ENCODE measurements around the gene CASKIN1. TPM values are rescaled to one million over a fixed set of nuclear protein-coding genes. Genes with fewer than 3 reads are reported as not detected.

Gene CASKIN1
- polyA plus RNA-seq, 1 donor (not counting 4 experiments of a cell fraction or from before 2014, with no cell fraction given): 0.04 TPM

DNA sequence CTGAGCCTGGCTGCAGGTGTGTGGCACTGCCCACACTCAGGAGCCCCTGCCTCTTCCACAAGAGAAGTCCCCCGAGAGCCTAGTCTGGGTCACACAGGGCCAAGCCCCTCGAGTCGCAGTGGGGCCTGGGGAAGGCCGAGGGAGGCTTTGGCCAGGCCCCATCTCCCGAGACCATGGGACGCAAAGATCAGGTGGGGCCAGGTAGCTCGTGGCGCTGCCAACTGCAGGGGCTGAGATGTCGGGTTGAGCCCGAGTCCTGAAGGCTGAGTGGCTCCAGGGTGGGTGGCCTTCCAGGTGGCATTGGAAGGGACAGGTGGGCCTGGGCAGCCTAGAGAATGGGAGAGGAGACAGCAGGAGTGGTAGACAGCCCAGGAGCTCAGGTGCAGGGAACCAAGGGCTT lies 34.5 kb downstream of the CASKIN1 start:
- peaks cover 62% of the 10 kb centered on the region for H3K4me1 ChIP-seq (ENCODE audit: control insufficient read depth, extremely low read depth, insufficient read depth, low read length)
- peak overlapping the region in 1 of 3 experiments; percentile 26 for H3K4me3 ChIP-seq (ENCODE audit: control insufficient read depth in 2 of 3, extremely low read depth in 1 of 3, insufficient read depth in 2 of 3, low read depth in 1 of 3, low read length in 3 of 3)
- peaks cover 9 to 15% of the 10 kb centered on the region in 2 experiments for H3K36me3 ChIP-seq (ENCODE audit: control insufficient read depth in 2 of 2, extremely low read depth in 1 of 2, insufficient read depth in 2 of 2, low read length in 2 of 2)
- peak overlapping the region; percentile 36 for H3K27ac ChIP-seq (ENCODE audit: control insufficient read depth, insufficient read depth, low read length)
- peaks cover 63% of the 10 kb centered on the region for H3K79me2 ChIP-seq (ENCODE audit: control insufficient read depth, insufficient read depth, low read length)
- no peaks in the 10 kb centered on the region for H3K27me3 ChIP-seq (ENCODE audit: control insufficient read depth, extremely low read depth, insufficient read depth, low read length)
- no peak for DNase-seq (ENCODE audit: low read depth, low spot score)
- peaks cover 38% of the 10 kb centered on the region for H4K20me1 ChIP-seq (ENCODE audit: control insufficient read depth, extremely low read depth, insufficient read depth, low read length)
- peak overlapping the region; percentile 18 for H3K9ac ChIP-seq (ENCODE audit: control insufficient read depth, extremely low read depth, insufficient read depth, low read length)
- TF ChIP-seq, protein P1, sequence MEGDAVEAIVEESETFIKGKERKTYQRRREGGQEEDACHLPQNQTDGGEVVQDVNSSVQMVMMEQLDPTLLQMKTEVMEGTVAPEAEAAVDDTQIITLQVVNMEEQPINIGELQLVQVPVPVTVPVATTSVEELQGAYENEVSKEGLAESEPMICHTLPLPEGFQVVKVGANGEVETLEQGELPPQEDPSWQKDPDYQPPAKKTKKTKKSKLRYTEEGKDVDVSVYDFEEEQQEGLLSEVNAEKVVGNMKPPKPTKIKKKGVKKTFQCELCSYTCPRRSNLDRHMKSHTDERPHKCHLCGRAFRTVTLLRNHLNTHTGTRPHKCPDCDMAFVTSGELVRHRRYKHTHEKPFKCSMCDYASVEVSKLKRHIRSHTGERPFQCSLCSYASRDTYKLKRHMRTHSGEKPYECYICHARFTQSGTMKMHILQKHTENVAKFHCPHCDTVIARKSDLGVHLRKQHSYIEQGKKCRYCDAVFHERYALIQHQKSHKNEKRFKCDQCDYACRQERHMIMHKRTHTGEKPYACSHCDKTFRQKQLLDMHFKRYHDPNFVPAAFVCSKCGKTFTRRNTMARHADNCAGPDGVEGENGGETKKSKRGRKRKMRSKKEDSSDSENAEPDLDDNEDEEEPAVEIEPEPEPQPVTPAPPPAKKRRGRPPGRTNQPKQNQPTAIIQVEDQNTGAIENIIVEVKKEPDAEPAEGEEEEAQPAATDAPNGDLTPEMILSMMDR (optimal IDR thresholded peaks at IDR 0.05 in 1 of 3, IDR thresholded peaks at IDR 0.05 in 1 of 3, conservative IDR thresholded peaks at IDR 0.05 in 1 of 3; ENCODE audit: extremely low read depth in 1 of 3, insufficient read depth in 2 of 3, low read length in 3 of 3): no peak
- no peak for TF ChIP-seq EZH2 (IDR thresholded peaks at IDR 0.05; ENCODE audit: low read length)
- no peak overlapping the region for H2AFZ ChIP-seq (ENCODE audit: control insufficient read depth, low read length)
- H3K4me2 ChIP-seq (ENCODE audit: control insufficient read depth, extremely low read depth, insufficient read depth, low read depth, low read length): peak overlapping the region; percentile 38
- peaks cover 6% of the 10 kb centered on the region for H3K9me1 ChIP-seq (ENCODE audit: control insufficient read depth, extremely low read depth, insufficient read depth, low read length)
- H3K9me3 ChIP-seq (ENCODE audit: control insufficient read depth, low read depth, low read length): no peaks in the 10 kb centered on the region
- no peak for FAIRE-seq
- dilution Hi-C loops (cut with MboI; ENCODE audit: extremely low pct_ligation_motif_present, low sequenced_read_pairs): no loop called here

DNA sequence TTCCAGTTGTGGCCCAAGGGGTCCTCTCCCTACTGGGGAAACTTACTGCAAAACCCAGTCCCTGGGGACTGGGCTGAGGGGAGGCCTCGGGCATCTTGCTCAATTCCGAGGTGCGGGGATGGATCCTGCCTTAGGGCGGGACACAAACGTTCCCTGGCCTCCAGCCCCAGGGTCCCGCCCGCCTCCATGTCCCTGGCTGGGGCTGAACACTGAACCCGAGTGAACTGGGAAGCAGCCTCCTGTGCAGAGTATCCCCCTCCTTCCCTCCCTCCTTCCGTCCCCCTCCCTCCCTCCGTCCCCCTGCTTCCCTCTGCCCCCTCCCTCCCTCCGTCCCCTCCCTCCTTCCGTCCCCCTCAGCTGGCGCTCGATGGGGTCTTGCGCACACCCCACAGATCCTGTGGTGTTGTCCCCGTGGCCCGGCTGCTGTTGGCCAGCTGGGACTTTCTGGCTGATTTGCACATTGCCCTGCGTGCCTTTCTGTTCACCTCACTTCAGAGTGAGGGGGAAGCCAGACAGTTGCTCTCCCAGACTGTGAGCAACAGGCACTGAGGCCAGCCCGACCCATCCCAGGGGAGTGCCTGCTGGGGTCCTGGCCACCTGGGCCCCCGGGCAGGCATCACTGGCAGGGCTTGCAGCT lies 35.4 kb downstream of the CASKIN1 start:
- H2AFZ ChIP-seq (ENCODE audit: control insufficient read depth, low read length): no peak overlapping the region
- peaks cover 5 to 9% of the 10 kb centered on the region in 2 experiments for H3K36me3 ChIP-seq (ENCODE audit: control insufficient read depth in 2 of 2, extremely low read depth in 1 of 2, insufficient read depth in 2 of 2, low read length in 2 of 2)
- H3K4me1 ChIP-seq (ENCODE audit: control insufficient read depth, extremely low read depth, insufficient read depth, low read length): peaks cover 65% of the 10 kb centered on the region
- peaks cover 70% of the 10 kb centered on the region for H3K79me2 ChIP-seq (ENCODE audit: control insufficient read depth, insufficient read depth, low read length)
- peak overlapping the region; percentile 51 for H3K27ac ChIP-seq (ENCODE audit: control insufficient read depth, insufficient read depth, low read length)
- no peaks in the 10 kb centered on the region for H3K27me3 ChIP-seq (ENCODE audit: control insufficient read depth, extremely low read depth, insufficient read depth, low read length)
- peak overlapping the region; percentile 50 for H3K9ac ChIP-seq (ENCODE audit: control insufficient read depth, extremely low read depth, insufficient read depth, low read length)
- H4K20me1 ChIP-seq (ENCODE audit: control insufficient read depth, extremely low read depth, insufficient read depth, low read length): peaks cover 38% of the 10 kb centered on the region
- no peak for DNase-seq (ENCODE audit: low read depth, low spot score)
- peak overlapping the region; percentile 55 for H3K4me2 ChIP-seq (ENCODE audit: control insufficient read depth, extremely low read depth, insufficient read depth, low read depth, low read length)
- dilution Hi-C loops (cut with MboI; ENCODE audit: extremely low pct_ligation_motif_present, low sequenced_read_pairs): no loop called here
- no peaks in the 10 kb centered on the region for H3K9me3 ChIP-seq (ENCODE audit: control insufficient read depth, low read depth, low read length)
- no peak for TF ChIP-seq EZH2 (IDR thresholded peaks at IDR 0.05; ENCODE audit: low read length)
- TF ChIP-seq, protein P1 (optimal IDR thresholded peaks at IDR 0.05 in 1 of 3, IDR thresholded peaks at IDR 0.05 in 1 of 3, conservative IDR thresholded peaks at IDR 0.05 in 1 of 3; ENCODE audit: extremely low read depth in 1 of 3, insufficient read depth in 2 of 3, low read length in 3 of 3): no peak
- no peak overlapping the region for H3K4me3 ChIP-seq (ENCODE audit: control insufficient read depth in 2 of 3, extremely low read depth in 1 of 3, insufficient read depth in 2 of 3, low read depth in 1 of 3, low read length in 3 of 3)
- no peak for FAIRE-seq
- peaks cover 6% of the 10 kb centered on the region for H3K9me1 ChIP-seq (ENCODE audit: control insufficient read depth, extremely low read depth, insufficient read depth, low read length)

All from keratinocyte (primary cell).